OCI-LY3 (cell line): ENCODE data around the gene CDCA3.

Source experiments
- H2AFZ ChIP-seq: fragments of 200-600, 300-600 bp; shearing (Covaris generic); 2 replicates; pipeline ENCODE4 v1.6.0; 2014; ENCODE audit warnings: antibody characterized with exemption, low read depth, low read length
- H3K27ac ChIP-seq: fragments of 200-600, 300-600 bp; sonication (generic); 2 replicates; pipeline ENCODE4 v1.5.1; 2014; ENCODE audit warnings: mild to moderate bottlenecking, low read length, moderate library complexity, mixed read lengths
- H3K27me3 ChIP-seq: fragments of 200-600, 300-600 bp; sonication (generic); 2 replicates; pipeline ENCODE4 v1.6.1; 2014; ENCODE audit warnings: low read depth, low read length, mixed read lengths
- H3K36me3 ChIP-seq: fragments of 200-600, 300-600 bp; sonication (generic); replicated peaks from 2 replicates; pipeline ENCODE3; 2014; ENCODE audit warnings: low read depth, low read length, mixed read lengths
- H3K4me1 ChIP-seq: fragments of 300-600, 200-600 bp; sonication (generic); 2 replicates; pipeline ENCODE4 v1.6.1; 2014; ENCODE audit warnings: low read length, mixed read lengths
- H3K4me2 ChIP-seq: fragments of 200-600, 300-600 bp; sonication (generic); 2 replicates; pipeline ENCODE4 v1.6.1; 2014; ENCODE audit warnings: low read length, mixed read lengths
- H3K4me3 ChIP-seq: fragments of 300-600, 200-600 bp; sonication (generic); 2 replicates; pipeline ENCODE4 v1.5.1; 2014; ENCODE audit warnings: antibody characterized with exemption, mild to moderate bottlenecking, low read length, moderate library complexity
- H3K79me2 ChIP-seq: fragments of 300-600, 200-600 bp; shearing (Covaris generic); 2 replicates; pipeline ENCODE4 v1.6.1; 2014; ENCODE audit warnings: mild to moderate bottlenecking, low read length, mixed read lengths
- H3K9ac ChIP-seq: fragments of 300-600, 200-600 bp; shearing (Covaris generic); 2 replicates; pipeline ENCODE4 v1.6.0; 2014; ENCODE audit warnings: mild to moderate bottlenecking, low read length, moderate library complexity
- H3K9me3 ChIP-seq: fragments of 200-600, 300-600 bp; shearing (Covaris generic); 2 replicates; pipeline ENCODE4 v1.6.1; 2014; ENCODE audit warnings: low read length, mixed read lengths; ENCODE audit not compliant: insufficient read depth
- H4K20me1 ChIP-seq: fragments of 200-600, 300-600 bp; sonication (generic); 2 replicates; pipeline ENCODE4 v1.6.1; 2016; ENCODE audit warnings: low read length, mixed read lengths; ENCODE audit not compliant: insufficient read depth
- EZH2phosphoT487 ChIP-seq: fragments of 200-600 bp; shearing (Covaris generic); IDR thresholded peaks from 2 replicates; pipeline ENCODE4 v1.6.1; 2018; ENCODE audit warnings: antibody characterized with exemption, mixed run types, low read depth
- TF ChIP-seq, protein P1 (sequence below): fragments of 200-600, 300-600 bp; sonication (generic); IDR thresholded peaks from 2 replicates; pipeline ENCODE4 v1.5.1; 2014; ENCODE audit warnings: antibody characterized with exemption, low read length, low read depth

Gene CDCA3

DNA sequence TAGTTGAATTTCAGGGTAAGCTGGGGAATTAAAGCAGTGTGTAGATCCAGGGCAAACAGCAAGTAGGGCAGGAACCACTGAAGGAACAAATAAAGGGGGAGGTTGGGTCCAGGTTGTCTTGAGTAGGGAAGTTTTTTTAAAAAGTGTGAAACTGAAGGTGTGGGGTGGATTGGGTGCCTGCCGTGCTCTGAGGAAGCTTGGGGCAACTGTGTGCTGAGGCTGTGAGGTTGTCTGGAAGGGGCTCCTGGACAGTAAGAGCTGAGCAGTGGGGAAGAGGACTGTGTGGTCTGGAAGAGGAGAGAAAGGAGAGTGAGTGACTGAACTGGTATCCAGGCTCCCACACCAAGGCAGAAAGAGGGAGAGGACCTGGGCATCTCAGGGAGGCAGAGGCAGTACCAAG is 40.3 kb downstream of the CDCA3 start:
- Histone ChIP-seq H3K4me1 (peaks cover 26% of the 10 kb centered on the region), H3K36me3 (no peaks in the 10 kb centered on the region), H3K27ac (peak overlapping the region; percentile 36), H3K4me3 (peak overlapping the region; percentile 14; the same call in 1 of the 2 replicates), H3K27me3 (peaks cover 14% of the 10 kb centered on the region), H4K20me1 (no peaks in the 10 kb centered on the region), H3K79me2 (no peaks in the 10 kb centered on the region), H3K4me2 (peak overlapping the region; percentile 50), H3K9ac (peak overlapping the region; percentile 29; the same call in 1 of the 2 replicates), H3K9me3 (no peaks in the 10 kb centered on the region), H2AFZ (peak overlapping the region; percentile 97)
- TF ChIP-seq EZH2phosphoT487: no peak
- TF ChIP-seq, protein P1, sequence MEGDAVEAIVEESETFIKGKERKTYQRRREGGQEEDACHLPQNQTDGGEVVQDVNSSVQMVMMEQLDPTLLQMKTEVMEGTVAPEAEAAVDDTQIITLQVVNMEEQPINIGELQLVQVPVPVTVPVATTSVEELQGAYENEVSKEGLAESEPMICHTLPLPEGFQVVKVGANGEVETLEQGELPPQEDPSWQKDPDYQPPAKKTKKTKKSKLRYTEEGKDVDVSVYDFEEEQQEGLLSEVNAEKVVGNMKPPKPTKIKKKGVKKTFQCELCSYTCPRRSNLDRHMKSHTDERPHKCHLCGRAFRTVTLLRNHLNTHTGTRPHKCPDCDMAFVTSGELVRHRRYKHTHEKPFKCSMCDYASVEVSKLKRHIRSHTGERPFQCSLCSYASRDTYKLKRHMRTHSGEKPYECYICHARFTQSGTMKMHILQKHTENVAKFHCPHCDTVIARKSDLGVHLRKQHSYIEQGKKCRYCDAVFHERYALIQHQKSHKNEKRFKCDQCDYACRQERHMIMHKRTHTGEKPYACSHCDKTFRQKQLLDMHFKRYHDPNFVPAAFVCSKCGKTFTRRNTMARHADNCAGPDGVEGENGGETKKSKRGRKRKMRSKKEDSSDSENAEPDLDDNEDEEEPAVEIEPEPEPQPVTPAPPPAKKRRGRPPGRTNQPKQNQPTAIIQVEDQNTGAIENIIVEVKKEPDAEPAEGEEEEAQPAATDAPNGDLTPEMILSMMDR: no peak

DNA sequence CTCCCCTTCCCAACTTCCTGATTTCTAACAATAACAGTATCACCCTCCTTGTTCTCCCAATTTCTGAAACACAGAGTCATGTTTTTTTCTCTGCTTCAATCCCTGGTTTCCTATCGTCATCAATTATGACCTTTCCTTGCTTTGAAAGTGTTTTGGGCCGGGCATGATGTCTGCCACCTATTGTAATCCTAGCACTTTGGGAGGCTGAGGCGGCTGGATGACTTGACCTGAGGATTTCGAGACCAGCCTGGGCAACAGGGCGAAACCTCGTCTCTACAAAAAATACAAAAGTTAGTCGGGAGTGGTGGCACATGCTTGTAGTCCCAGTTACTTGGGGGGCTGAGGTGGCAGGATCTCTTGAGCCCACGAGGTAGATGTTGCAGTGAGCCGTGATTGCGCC is 42.0 kb downstream of the CDCA3 start:
- no peak overlapping the region for H3K27ac ChIP-seq
- H3K27me3 ChIP-seq: peaks cover 10% of the 10 kb centered on the region
- H3K4me2 ChIP-seq: no peak overlapping the region
- H3K79me2 ChIP-seq: no peaks in the 10 kb centered on the region
- TF ChIP-seq EZH2phosphoT487: no peak
- TF ChIP-seq, protein P1: no peak
- peaks cover 26% of the 10 kb centered on the region for H3K4me1 ChIP-seq
- no peak overlapping the region for H3K4me3 ChIP-seq
- no peaks in the 10 kb centered on the region for H3K36me3 ChIP-seq
- no peaks in the 10 kb centered on the region for H4K20me1 ChIP-seq
- H3K9ac ChIP-seq: no peak overlapping the region
- no peaks in the 10 kb centered on the region for H3K9me3 ChIP-seq
- no peak overlapping the region for H2AFZ ChIP-seq

DNA sequence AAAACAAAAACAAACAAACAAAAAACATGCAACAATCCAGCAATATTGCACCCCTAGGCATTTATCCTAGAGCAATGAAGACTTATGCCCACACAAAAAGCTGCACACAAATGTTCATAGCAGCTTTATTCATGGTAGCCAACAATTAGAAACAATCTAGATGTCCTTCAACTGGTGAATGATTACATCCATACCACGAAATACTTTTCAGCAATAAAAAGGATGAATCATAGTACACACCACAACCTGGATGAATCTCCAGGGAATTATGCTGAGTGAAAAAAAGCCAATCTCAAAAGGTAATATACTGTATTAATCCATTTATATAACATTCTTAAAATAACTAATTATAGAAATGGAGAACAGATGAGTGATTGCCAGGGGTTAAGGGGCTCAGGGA is 43.9 kb downstream of the CDCA3 start:
- Histone ChIP-seq H3K4me2 (no peak overlapping the region), H2AFZ (no peak overlapping the region), H3K9me3 (no peaks in the 10 kb centered on the region), H3K79me2 (no peaks in the 10 kb centered on the region), H3K4me3 (no peak overlapping the region), H3K9ac (no peak overlapping the region), H3K36me3 (no peaks in the 10 kb centered on the region), H3K4me1 (peaks cover 14% of the 10 kb centered on the region), H4K20me1 (no peaks in the 10 kb centered on the region), H3K27me3 (no peaks in the 10 kb centered on the region), H3K27ac (no peak overlapping the region)
- TF ChIP-seq, protein P1: no peak
- no peak for TF ChIP-seq EZH2phosphoT487

DNA sequence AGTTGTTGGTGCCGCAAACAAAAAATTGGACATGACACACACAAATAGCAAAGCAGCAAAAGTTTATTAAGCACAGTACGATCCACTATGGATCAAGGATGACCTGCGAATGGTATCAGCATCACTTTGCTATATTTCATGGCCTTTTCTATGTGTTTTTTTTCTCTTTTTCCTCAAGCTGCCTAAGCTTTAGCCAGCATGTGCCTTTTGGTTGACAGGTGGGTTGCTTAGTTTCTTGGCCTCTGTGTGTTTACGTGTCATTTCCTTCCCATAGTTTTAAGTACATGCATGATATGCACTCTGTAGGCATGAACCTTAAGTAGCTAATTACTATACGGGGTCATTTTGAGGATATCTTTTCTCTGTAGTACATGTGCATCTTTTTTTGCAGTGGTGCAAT is 51.9 kb downstream of the CDCA3 start:
- no peak overlapping the region for H2AFZ ChIP-seq
- no peaks in the 10 kb centered on the region for H3K36me3 ChIP-seq
- H3K9me3 ChIP-seq: no peaks in the 10 kb centered on the region
- no peak overlapping the region for H3K4me3 ChIP-seq
- H3K4me2 ChIP-seq: no peak overlapping the region
- no peaks in the 10 kb centered on the region for H3K79me2 ChIP-seq
- H3K9ac ChIP-seq: no peak overlapping the region
- H3K4me1 ChIP-seq: no peaks in the 10 kb centered on the region
- TF ChIP-seq, protein P1: no peak
- TF ChIP-seq EZH2phosphoT487: no peak
- no peaks in the 10 kb centered on the region for H3K27me3 ChIP-seq
- no peaks in the 10 kb centered on the region for H4K20me1 ChIP-seq
- H3K27ac ChIP-seq: no peak overlapping the region
